GM21447 (cell line): Measurements from ENCODE around the gene RENBP.

Experiments
- ATAC-seq: cut with Tn5 transposase; IDR thresholded peaks from one replicate; pipeline ENCODE4 v1.9.1; 2021; ENCODE audit not compliant: unreplicated experiment

The RENBP gene

GRCh38 chrX:153934148-153934761 lies 10.2 kb downstream of the RENBP start:
- ATAC-seq, result no peak

GRCh38 chrX:153933748-153934147 lies 10.7 kb downstream of the RENBP start:
- ATAC-seq, result no peak

DNA sequence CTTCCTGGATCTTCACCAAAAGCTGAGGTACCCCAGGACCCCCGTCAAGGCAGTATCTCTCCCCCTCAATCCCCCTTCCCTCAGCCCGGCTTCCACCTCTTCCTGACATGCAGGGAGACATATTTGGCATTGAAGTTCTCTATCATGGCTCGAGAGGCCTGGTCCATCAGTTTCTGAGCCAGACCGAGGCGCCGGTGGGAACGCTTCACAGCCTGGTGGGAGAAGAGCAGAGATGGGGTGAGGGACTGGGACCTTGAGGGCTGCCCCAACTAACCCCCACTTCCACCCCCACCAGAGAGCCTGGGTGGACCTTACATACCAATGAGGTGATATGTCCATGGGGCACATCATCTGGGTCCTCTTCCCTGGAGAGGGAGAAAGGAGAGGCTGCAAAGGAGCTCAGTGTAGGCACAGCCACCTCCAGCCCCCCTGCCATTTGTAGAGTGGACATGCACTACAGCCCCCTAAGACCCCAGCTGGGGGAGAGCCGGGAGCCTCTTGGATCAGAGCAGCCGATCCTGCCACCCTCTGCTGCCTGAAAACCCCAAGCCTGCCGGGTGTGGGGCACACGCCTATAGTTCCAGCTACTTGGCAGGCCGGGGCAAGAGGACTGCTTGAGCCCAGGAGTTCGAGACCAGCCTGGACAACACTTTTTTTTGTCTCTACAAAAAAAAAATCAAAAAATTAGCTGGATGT lies 12.1 kb downstream of the RENBP start:
- ATAC-seq, result no peak

DNA sequence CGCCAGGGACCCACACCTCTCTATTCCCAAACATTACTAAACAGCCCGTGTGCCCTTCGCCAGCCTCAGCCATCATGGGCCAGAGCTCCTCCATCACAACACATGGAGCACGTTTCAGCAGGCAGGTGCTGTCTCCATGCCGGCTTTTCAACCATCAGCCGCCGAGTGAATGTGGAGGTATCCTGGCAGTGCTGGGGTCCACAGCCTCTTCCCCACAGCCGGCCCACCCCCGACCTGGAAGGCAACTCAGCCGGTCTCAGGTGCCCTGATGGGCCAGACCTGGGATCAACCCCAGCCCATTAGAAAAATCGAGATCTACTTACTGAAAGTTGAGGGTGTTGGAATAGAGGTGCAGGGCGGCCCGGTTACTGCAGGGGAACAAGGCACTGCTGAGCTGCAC lies 12.7 kb downstream of the RENBP start:
- ATAC-seq, result no peak

DNA sequence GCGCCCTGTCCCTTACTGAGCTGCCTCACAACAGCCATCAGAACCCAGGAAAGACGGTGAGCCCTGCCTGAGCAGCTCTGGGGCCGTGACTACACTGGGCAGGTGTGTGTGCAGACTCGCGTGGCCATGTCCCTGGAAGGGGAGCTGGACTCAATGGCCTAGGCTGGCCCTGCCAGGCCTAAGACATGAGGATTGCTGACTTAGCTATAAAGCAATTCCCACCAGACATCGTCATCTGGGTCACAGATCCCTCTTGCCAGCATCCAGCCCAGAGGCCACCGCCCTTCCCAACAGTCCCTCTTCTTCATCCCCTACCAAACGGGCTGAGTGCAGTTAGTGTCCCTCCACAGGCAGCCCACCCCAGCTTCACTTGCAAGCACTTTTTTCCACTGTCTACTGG lies 13.3 kb downstream of the RENBP start:
- ATAC-seq, result no peak

- no peak for ATAC-seq
Observed at GRCh38 chrX:153930011-153930910, 14.2 kb downstream of the RENBP start.

GRCh38 chrX:153929576-153929975 lies 14.9 kb downstream of the RENBP start:
- ATAC-seq, result no peak

- no peak for ATAC-seq
Observed at GRCh38 chrX:153928846-153929245, 15.6 kb downstream of the RENBP start.

GRCh38 chrX:153927922-153928760 lies 16.3 kb downstream of the RENBP start:
- ATAC-seq, result peak; percentile 62

GRCh38 chrX:153927672-153927921 lies 16.8 kb downstream of the RENBP start:
- no peak for ATAC-seq

- ATAC-seq, result peak; percentile 38
Observed at GRCh38 chrX:153926858-153927671, 17.4 kb downstream of the RENBP start.

GRCh38 chrX:153926552-153926857 lies 17.9 kb downstream of the RENBP start:
- ATAC-seq, result no peak

DNA sequence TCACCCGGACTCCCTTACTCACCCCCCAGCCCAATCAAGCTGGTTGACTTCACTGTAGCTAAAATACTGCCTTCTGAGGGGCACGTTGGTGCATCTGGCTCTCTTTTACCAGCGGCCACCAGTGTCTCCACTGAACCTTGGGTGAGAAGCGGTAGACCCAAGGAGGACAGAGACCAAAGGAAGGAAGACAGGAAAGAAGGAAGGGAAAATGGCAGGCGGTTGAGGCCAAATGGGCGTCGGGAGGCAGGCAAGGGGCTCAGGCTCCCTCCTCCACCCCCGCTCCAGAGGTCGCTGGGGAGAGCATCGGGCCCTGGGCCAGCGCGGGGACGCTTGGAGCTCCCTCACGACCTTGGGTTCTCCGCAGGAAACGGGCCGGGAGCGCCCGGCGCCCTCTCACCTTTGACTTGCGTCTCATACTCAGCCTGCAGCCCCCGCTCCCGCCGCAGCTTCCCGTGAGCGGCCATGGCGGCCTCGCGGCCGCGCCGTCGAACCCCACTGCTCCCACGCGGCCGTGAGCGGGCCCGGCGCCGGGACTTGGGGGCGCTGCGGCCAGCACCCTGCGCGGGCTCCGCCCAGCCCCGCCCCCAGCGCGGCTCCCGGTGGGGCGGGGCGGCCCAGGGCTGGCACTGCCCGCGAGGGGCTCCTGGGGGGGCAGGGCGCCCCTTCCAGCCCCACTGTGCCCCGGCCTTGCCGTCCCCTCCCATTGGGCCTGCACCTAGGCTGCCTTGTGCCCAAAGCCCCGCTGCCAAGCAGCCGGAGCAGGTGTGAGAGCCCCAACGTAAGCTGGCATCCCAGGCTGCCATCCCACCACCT lies 18.5 kb downstream of the RENBP start, which contains the start of gene ARHGAP4:
Gene ARHGAP4 (minus strand): TSS at position 526 of the 813 bp plus-strand sequence. CDS start 62 bp downstream, at position 464.
- ATAC-seq, result no peak

DNA sequence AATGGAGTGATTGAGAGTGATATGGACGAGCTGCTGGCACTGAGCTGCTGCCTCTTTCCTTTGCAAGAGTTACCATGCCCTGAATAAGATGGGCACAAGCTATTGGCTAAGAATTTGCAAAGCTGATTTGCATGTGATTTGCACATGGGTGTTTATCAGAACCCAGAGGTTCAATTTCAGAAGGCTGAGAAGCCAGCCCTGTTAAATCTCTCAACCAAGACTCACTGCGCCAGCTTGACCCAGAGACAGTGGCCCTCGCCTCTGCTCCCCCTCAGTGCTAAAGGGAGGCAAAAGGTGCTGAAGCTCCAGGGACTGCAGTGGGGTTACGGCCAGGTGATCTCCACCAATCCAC lies 19.1 kb downstream of the RENBP start:
- ATAC-seq, result no peak

DNA sequence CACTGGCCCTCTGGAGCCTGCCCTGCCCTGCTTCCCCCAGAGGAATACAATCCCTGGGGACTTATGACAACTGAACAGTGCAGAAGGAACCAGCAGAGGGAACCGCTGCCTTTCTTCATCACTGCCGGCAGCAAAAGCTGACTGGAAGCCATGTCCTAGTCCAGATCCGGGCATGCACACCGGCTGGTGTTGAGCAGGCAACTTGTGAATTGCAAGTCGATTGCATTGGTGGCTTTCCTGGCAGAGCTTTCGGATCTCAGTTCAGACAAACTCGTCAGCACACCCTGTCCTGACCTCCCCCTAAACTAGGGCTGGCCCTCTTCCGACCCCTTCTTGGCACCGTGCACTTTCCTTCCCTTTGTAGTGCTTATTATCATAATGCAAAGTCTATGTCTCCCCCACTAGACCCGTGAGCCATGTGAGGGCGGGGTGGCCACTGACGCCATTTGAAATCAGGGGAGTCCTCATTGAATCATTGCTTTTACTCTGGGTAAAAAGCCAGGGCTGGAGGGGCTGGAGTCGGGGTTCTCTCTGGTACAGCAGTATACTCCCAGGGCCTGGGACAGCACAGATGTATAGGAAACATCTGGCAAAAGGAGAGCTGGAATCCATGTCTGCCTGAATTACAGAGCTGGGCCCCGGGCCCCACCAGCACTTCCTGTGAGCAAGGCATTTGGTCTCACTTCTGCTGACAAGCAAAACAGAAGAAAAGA lies 20.1 kb downstream of the RENBP start:
- ATAC-seq, result no peak

GRCh38 chrX:153922932-153923857 lies 21.2 kb downstream of the RENBP start:
- ATAC-seq, result no peak

GRCh38 chrX:153921511-153922446 lies 22.7 kb downstream of the RENBP start:
- ATAC-seq, result no peak
